Fibroblast of upper back skin (primary cell): Measurements from ENCODE around the gene INHA.

Experiments
- DNase-seq: peaks from one replicate; pipeline ENCODE4 v3.0.0-alpha.2; 2013

INHA gene

GRCh38 chr2:219576505-219577388 is 4.6 kb downstream of the INHA start:
- peak; percentile 16 for DNase-seq

- no peak for DNase-seq
Observed at GRCh38 chr2:219578811-219579613, 6.9 kb downstream of the INHA start.

GRCh38 chr2:219581346-219581745 is 9.2 kb downstream of the INHA start:
- DNase-seq = no peak

GRCh38 chr2:219591091-219591490 is 19.0 kb downstream of the INHA start:
- no peak for DNase-seq

- no peak for DNase-seq
Observed at GRCh38 chr2:219592736-219593135, 20.6 kb downstream of the INHA start.

- no peak for DNase-seq
Observed at GRCh38 chr2:219593154-219593553, 21.0 kb downstream of the INHA start.

GRCh38 chr2:219595256-219595655 is 23.1 kb downstream of the INHA start:
- peak; percentile 30 for DNase-seq

GRCh38 chr2:219596954-219597551 is 24.9 kb downstream of the INHA start:
- DNase-seq = no peak

GRCh38 chr2:219597552-219598307 is 25.6 kb downstream of the INHA start, which contains the start of gene STK11IP:
Gene STK11IP (plus strand): TSS chr2:219597857. CDS start chr2:219598120, 263 bp downstream.
- DNase-seq = peak; percentile 98

- no peak for DNase-seq
Observed at GRCh38 chr2:219598308-219599078, 26.4 kb downstream of the INHA start.

GRCh38 chr2:219603771-219604170 is 31.7 kb downstream of the INHA start:
- DNase-seq = no peak

- DNase-seq = no peak
Observed at GRCh38 chr2:219605607-219605954, 33.5 kb downstream of the INHA start.

- DNase-seq = no peak
Observed at GRCh38 chr2:219607931-219608330, 35.8 kb downstream of the INHA start.

- no peak for DNase-seq
Observed at GRCh38 chr2:219608399-219608964, 36.4 kb downstream of the INHA start.

- no peak for DNase-seq
Observed at GRCh38 chr2:219609149-219609750, 37.1 kb downstream of the INHA start.

- no peak for DNase-seq
Observed at GRCh38 chr2:219611306-219611705, 39.2 kb downstream of the INHA start.

- DNase-seq = no peak
Observed at GRCh38 chr2:219611866-219612576, 39.9 kb downstream of the INHA start.

GRCh38 chr2:219612577-219613286 is 40.6 kb downstream of the INHA start:
- no peak for DNase-seq

GRCh38 chr2:219613461-219614070 is 41.5 kb downstream of the INHA start:
- DNase-seq = no peak
